NCI-H2171 treated with DMSO at 0.1 percent for 48 hours (cell line): Measurements from ENCODE around the gene GOT1.

Experiments used
- DNase-seq: peaks from one replicate; lab custom pipeline; 2025; lab: John Stamatoyannopoulos, UW

The GOT1 gene

DNA sequence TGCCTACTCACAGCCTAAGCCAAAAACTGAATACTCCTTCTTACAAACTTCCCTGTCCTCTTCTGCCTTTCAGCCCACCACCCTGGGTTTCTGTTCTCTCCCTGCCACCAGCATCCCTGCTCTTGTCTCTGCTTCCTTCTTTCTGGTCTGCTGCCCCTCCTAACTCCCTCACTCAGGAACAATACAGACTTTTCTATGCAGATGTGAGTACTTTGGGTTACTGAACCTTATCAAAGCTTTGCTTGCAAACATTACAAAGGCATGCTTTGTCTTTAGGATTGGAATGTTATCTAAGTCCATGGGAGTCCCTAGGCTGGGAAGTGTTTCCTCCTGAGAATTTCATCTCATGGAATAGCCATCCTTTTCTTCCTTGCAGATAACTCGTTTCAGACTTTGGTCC, 72.3 kb downstream of the GOT1 start:
- no peak for DNase-seq

GRCh38 chr10:99357691-99358090, 72.7 kb downstream of the GOT1 start:
- DNase-seq: no peak

GRCh38 chr10:99353182-99353581, 77.2 kb downstream of the GOT1 start:
- DNase-seq: no peak

DNA sequence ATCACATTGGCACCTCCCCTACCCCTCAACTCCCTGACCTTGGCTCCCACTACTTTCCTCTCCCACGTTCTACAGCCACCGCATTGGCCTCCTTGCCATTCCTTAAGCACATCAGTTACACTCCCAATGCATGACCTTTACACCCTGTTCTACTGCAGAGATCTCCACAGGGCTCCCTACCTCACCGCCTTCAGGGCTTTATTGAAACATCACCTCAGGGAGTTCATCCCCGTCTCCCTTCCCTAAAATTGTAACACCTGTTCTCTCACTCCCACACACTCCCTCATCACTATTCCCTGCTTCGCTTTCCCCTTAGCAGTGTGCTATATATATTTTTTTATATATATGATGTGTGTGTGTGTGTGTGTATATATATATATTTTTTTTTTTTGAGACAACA, 82.8 kb downstream of the GOT1 start:
- DNase-seq: no peak
